Stimulated activated CD8-positive, alpha-beta memory T cell treated with anti-CD3 and anti-CD28 coated beads, Interleukin-7, amount 100 ng/mL, for 24 hours (primary cell): ENCODE data around the gene BRIP1.
"Not testable (repeated sequence)": the region's sequence is repeated elsewhere in the genome, so short reads cannot be mapped to it uniquely, and the experiment has no call there.

ENCODE experiments used
- DNase-seq: peaks from one replicate; pipeline ENCODE4 v3.0.0-alpha.2; 2020; ENCODE audit warnings: low read depth

BRIP1 gene

GRCh38 chr17:61827649-61828395 lies 35.5 kb downstream of the BRIP1 start:
- DNase-seq: no peak

- not testable (repeated sequence) for DNase-seq
Measured at GRCh38 chr17:61826866-61827265, 36.5 kb downstream of the BRIP1 start.

GRCh38 chr17:61826198-61826597 lies 37.1 kb downstream of the BRIP1 start:
- DNase-seq: not testable (repeated sequence)

GRCh38 chr17:61825448-61826137 lies 37.7 kb downstream of the BRIP1 start:
- DNase-seq: no peak

GRCh38 chr17:61822326-61823285 lies 40.7 kb downstream of the BRIP1 start:
- DNase-seq: no peak

GRCh38 chr17:61821655-61822054 lies 41.7 kb downstream of the BRIP1 start:
- DNase-seq: no peak

GRCh38 chr17:61819265-61819664 lies 44.1 kb downstream of the BRIP1 start:
- not testable (repeated sequence) for DNase-seq

- no peak for DNase-seq
Measured at GRCh38 chr17:61818225-61818624, 45.1 kb downstream of the BRIP1 start.

- DNase-seq: no peak
Measured at GRCh38 chr17:61817452-61817851, 45.9 kb downstream of the BRIP1 start.

- no peak for DNase-seq
Measured at GRCh38 chr17:61816538-61816937, 46.8 kb downstream of the BRIP1 start.

- DNase-seq: no peak
Measured at GRCh38 chr17:61815863-61816503, 47.3 kb downstream of the BRIP1 start.

GRCh38 chr17:61814485-61814884 lies 48.8 kb downstream of the BRIP1 start:
- DNase-seq: no peak

GRCh38 chr17:61813211-61813610 lies 50.1 kb downstream of the BRIP1 start:
- no peak for DNase-seq

- no peak for DNase-seq
Measured at GRCh38 chr17:61812747-61813146, 50.6 kb downstream of the BRIP1 start.

GRCh38 chr17:61809816-61810392 lies 53.4 kb downstream of the BRIP1 start:
- DNase-seq: no peak

GRCh38 chr17:61808442-61808841 lies 54.9 kb downstream of the BRIP1 start:
- no peak for DNase-seq

- DNase-seq: no peak
Measured at GRCh38 chr17:61806936-61807335, 56.4 kb downstream of the BRIP1 start.

- no peak for DNase-seq
Measured at GRCh38 chr17:61806081-61806828, 57.1 kb downstream of the BRIP1 start.

GRCh38 chr17:61805399-61805798 lies 57.9 kb downstream of the BRIP1 start:
- DNase-seq: no peak

- DNase-seq: no peak
Measured at GRCh38 chr17:61803796-61804195, 59.5 kb downstream of the BRIP1 start.

- DNase-seq: no peak
Measured at GRCh38 chr17:61803216-61803615, 60.1 kb downstream of the BRIP1 start.
